Nephron (organoid): ENCODE data around the gene PRKAG2.
"Not testable (repeated sequence)": the region's sequence is repeated elsewhere in the genome, so short reads cannot be mapped to it uniquely, and the experiment has no call there.

Experiments used
- H3K27ac Mint-ChIP-seq, 3 experiments: 2 replicates each; pipeline ENCODE4 v1.8.0; 2020; ENCODE audit warnings: mixed read lengths in 3 of 3, mild to moderate bottlenecking in 2 of 3, moderate library complexity in 1 of 3
- H3K27me3 Mint-ChIP-seq: 2 replicates; pipeline ENCODE4 v1.8.0; 2021; ENCODE audit warnings: low read depth, mild to moderate bottlenecking, moderate library complexity, mixed read lengths
- H3K36me3 Mint-ChIP-seq: 2 replicates; pipeline ENCODE4 v1.8.0; 2020; ENCODE audit warnings: low read depth, mixed read lengths
- H3K4me1 Mint-ChIP-seq: 2 replicates; pipeline ENCODE4 v1.8.0; 2020; ENCODE audit warnings: mixed read lengths
- H3K4me3 Mint-ChIP-seq, 3 experiments: 2 replicates each; pipeline ENCODE4 v1.8.0; 2020; ENCODE audit warnings: mild to moderate bottlenecking in 3 of 3, mixed read lengths in 3 of 3, moderate library complexity in 2 of 3
- H3K9me3 Mint-ChIP-seq: 2 replicates; pipeline ENCODE4 v1.8.0; 2020; ENCODE audit warnings: mixed read lengths
- TF ChIP-seq, protein P1 (sequence below), 3 experiments: fragments of 200-600 bp; sonication (generic); IDR thresholded peaks; one replicate each; pipeline ENCODE4 v1.5.0; 2021; ENCODE audit warnings: antibody characterized with exemption in 3 of 3; ENCODE audit not compliant: unreplicated experiment in 3 of 3

PRKAG2 gene

DNA sequence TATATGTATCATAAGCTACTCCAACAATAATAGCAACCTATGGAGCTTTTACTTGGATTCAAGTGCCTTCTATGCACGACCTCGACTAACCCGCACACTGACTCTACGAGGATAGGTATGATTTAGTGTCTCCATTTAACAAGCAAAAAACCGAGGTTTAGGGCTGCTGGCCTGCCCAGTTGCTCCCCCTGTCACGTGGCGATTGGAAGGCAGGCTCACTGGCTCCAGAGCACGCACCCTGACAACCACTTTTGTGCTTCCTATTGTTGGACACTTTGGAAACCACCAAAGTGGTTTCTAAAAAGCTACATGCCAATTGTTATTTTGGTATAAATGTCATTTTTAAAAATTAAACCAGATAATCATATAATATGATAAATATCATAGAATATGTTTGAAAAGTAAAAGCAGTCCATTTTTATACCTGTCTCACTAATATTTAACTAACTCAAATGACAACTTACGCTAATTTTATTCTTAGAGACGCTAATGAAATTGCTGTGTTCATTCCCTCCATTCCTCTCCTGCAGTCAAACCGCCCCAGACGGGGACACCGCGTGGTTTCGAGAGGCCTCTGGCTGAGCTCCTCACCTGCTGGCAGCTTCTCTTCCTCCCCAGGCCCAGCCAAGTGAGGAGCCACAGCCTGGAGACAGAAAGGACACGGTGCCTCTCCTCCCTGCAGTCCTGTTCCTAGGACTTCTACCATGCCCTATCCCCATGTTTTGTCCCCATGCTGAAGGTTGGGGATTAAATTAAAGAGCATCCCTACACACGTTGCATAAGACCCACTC, 335.0 kb downstream of the PRKAG2 start:
- Mint-ChIP-seq H3K27me3 (peaks cover 9% of the 10 kb centered on the region), H3K4me1 (peaks cover 22% of the 10 kb centered on the region), H3K36me3 (no peaks in the 10 kb centered on the region), H3K27ac (no peak overlapping the region), H3K9me3 (no peaks in the 10 kb centered on the region), H3K4me3 (no peak overlapping the region)
- TF ChIP-seq, protein P1, sequence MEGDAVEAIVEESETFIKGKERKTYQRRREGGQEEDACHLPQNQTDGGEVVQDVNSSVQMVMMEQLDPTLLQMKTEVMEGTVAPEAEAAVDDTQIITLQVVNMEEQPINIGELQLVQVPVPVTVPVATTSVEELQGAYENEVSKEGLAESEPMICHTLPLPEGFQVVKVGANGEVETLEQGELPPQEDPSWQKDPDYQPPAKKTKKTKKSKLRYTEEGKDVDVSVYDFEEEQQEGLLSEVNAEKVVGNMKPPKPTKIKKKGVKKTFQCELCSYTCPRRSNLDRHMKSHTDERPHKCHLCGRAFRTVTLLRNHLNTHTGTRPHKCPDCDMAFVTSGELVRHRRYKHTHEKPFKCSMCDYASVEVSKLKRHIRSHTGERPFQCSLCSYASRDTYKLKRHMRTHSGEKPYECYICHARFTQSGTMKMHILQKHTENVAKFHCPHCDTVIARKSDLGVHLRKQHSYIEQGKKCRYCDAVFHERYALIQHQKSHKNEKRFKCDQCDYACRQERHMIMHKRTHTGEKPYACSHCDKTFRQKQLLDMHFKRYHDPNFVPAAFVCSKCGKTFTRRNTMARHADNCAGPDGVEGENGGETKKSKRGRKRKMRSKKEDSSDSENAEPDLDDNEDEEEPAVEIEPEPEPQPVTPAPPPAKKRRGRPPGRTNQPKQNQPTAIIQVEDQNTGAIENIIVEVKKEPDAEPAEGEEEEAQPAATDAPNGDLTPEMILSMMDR (IDR thresholded peaks at IDR 0.05; ENCODE audit: unreplicated experiment in 3 of 3) = no peak

DNA sequence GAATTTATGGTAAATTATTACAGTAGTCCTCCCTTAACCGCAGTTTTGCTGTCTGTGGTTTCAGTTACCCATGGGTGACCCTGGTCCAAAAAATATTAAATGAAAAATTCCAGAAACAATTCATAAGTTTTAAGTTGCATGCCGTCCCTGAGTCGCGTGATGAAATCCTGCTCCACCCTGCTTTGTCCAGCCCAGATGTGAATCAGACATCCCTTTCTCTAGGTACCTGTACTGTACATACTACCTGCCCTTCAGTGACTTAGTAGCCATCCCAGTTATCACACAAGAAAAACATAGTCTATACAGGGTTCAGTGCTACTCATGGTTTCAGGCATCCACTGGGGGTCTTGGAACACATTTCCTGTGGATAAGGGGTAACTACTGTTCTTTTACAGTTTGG, 336.8 kb downstream of the PRKAG2 start:
- TF ChIP-seq, protein P1 (IDR thresholded peaks at IDR 0.05; ENCODE audit: unreplicated experiment in 3 of 3) = no peak
- Mint-ChIP-seq H3K27ac (no peak overlapping the region), H3K27me3 (no peaks in the 10 kb centered on the region), H3K4me3 (no peak overlapping the region), H3K36me3 (no peaks in the 10 kb centered on the region), H3K4me1 (peaks cover 22% of the 10 kb centered on the region), H3K9me3 (no peaks in the 10 kb centered on the region)

DNA sequence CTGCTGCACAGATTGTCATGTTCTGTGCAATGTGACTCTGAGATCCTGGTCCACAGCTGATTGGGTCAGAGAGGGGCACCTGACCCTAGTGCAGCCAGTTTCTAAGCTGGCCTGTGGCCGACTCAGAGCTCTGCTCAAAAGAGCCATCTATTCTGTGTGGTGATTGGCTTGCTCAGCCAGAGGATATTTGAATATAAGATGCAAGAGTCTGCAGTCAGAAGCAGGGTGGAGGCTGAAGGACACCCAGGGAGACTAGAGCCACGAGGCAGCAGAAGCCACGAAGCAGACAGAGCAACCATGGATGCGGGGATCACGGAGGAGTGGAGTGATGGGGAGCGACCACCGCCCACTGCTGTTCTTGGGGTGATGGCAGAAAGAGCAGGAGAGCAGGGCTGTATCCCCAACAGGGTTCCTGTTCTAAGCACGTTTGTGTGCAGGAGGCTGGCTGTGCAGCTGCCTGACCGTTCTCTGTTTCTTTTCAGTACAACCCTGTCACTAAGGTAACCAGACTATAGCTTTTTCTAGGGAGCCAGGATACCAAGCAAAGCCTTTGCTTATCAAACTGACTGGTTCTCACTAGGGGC, 337.7 kb downstream of the PRKAG2 start:
- Mint-ChIP-seq H3K36me3 (no peaks in the 10 kb centered on the region), H3K27me3 (no peaks in the 10 kb centered on the region), H3K9me3 (no peaks in the 10 kb centered on the region), H3K4me1 (peaks cover 22% of the 10 kb centered on the region), H3K27ac (peak overlapping the region; percentile 34 to 67 (median 66)), H3K4me3 (no peak overlapping the region)
- TF ChIP-seq, protein P1 (IDR thresholded peaks at IDR 0.05; ENCODE audit: unreplicated experiment in 3 of 3) = no peak

DNA sequence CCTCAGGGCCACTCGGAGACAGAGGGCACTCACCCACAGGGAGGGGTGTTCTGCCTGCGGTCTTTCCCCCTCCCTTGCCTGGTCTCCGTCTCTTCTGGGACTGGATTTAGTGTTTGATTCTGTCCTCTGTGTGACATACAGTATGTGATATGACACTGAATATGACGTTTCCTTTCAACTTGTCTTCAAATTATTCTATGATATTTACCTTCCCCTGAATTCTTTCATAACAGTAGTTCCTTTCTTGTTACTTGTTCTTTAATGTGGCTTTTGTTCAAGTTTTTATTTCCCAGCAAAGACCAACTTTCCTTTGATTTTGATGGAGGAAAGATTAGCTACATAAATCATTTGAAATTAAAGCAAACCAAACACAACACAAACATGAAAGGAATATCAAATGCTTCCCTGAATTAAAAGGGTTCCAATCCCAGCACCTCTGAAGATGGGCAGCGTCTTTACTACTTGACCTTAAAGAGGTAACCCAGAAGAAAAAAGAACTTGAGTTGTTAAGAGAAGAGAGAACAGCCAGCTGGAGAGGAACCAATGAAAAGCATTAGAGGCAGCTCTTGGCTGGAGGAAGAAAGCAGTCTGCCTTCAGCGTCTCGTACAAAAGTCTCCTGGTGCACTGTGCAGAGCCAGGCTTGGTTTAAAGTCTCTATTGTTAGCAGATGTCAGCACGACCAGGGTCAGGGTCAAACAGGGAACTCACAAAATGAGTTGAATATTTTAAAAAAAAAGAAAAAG, 338.9 kb downstream of the PRKAG2 start:
- no peaks in the 10 kb centered on the region for H3K36me3 Mint-ChIP-seq
- peaks cover 3% of the 10 kb centered on the region for H3K9me3 Mint-ChIP-seq
- no peaks in the 10 kb centered on the region for H3K27me3 Mint-ChIP-seq
- H3K4me3 Mint-ChIP-seq = peak overlapping the region in 1 of 3 experiments; percentile 49
- TF ChIP-seq, protein P1 (IDR thresholded peaks at IDR 0.05; ENCODE audit: unreplicated experiment in 3 of 3) = no peak
- peak overlapping the region; percentile 65 to 79 (median 66) for H3K27ac Mint-ChIP-seq
- peaks cover 22% of the 10 kb centered on the region for H3K4me1 Mint-ChIP-seq

DNA sequence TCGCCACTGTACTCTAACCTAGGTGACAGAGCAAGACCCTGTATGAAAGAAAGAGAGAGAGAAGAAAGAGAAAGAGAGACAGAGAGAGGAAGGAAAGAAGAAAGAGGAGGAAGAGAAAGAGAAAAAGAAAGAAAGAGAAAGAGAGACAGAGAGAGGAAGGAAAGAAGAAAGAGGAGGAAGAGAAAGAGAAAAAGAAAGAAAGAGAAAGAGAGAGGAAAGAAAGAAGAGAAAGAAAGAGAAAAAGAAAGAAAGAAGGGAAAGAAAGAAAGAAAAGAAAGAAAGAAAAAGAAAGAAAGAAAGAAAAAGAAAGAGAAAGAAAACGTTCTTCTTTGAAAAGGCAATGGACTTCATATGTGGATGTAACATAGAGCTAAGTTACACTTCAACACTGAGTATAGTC, 340.7 kb downstream of the PRKAG2 start:
- peaks cover 14% of the 10 kb centered on the region for H3K9me3 Mint-ChIP-seq
- peaks cover 22% of the 10 kb centered on the region for H3K4me1 Mint-ChIP-seq
- not testable (repeated sequence) for H3K36me3 Mint-ChIP-seq, H3K27me3 Mint-ChIP-seq, H3K27ac Mint-ChIP-seq, H3K4me3 Mint-ChIP-seq

DNA sequence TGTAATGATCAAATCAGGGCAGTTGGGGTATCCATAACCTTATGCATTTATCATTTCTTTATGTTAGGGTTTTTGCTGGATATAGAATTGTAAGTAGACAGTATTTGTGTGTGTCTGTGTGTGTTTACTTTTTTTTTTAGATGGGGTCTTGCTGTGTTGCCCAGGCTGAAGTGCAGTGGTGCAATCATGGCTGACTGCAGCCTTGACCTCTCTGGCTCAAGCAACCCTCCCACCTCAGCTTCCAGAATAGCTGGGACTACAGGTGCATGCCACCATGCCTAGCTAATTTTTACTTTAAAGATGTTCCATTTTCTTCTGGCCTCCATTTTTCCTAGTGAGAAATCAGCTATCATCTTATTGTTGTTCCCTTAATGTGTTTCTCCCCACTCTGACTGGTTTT, 347.1 kb downstream of the PRKAG2 start:
- H3K9me3 Mint-ChIP-seq = peaks cover 38% of the 10 kb centered on the region

More for the DNA sequence above, 347.1 kb downstream of the PRKAG2 start:
- Mint-ChIP-seq H3K4me3 (no peak overlapping the region), H3K4me1 (no peaks in the 10 kb centered on the region), H3K27ac (no peak overlapping the region), H3K36me3 (no peaks in the 10 kb centered on the region), H3K27me3 (no peaks in the 10 kb centered on the region)
- TF ChIP-seq, protein P1 (IDR thresholded peaks at IDR 0.05; ENCODE audit: unreplicated experiment in 3 of 3) = no peak
